ENCODE results near the gene MTR. TPM values are rescaled to one million over a fixed set of nuclear protein-coding genes. Genes with fewer than 3 reads are reported as not detected.

The MTR gene
- total RNA-seq, 1 experiment from 2014 or later = 35.5 TPM

DNA sequence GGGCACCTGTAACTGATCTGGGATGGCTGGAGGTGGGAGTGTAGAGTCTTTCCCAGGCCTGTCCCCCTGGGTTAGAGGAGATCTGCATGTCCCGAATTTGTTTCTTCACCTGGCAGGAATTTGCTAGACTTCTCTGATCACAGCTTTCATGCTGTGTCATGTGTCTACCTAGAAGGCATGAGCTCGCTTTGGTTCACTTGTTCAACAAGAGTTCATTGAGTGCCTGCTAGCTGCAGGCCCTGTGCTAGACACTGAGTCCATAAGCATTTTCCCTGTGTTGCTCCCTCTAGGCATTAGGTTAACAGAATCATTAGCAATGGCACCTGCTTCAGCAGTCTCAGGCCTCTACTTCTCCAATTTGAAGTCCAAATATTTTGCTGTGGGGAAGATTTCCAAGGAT lies 101.6 kb downstream of the MTR start:
- Histone ChIP-seq H2BK120ac (ENCODE audit: low read depth, low read length, poor library complexity, severe bottlenecking) (no peak overlapping the region), H3K56ac (ENCODE audit: insufficient read length, low read depth, low read length) (no peak overlapping the region), H3K27ac (ENCODE audit: insufficient read length, low read depth, low read length) (no peak overlapping the region), H3K4ac (ENCODE audit: low read depth, low read length) (no peak overlapping the region), H3K79me1 (ENCODE audit: insufficient read depth, low read depth, low read length, poor library complexity, severe bottlenecking) (no peaks in the 10 kb centered on the region), H2AK5ac (ENCODE audit: insufficient read length, low read length) (no peak overlapping the region), H3K9me3 (ENCODE audit: control insufficient read depth, low read depth, low read length) (no peaks in the 10 kb centered on the region), H4K5ac (ENCODE audit: insufficient read length, low read depth, low read length) (no peak overlapping the region), H3K79me2 (ENCODE audit: insufficient read depth, low read length) (no peaks in the 10 kb centered on the region), H4K91ac (ENCODE audit: insufficient read length, low read depth, low read length) (no peak overlapping the region), H2BK15ac (ENCODE audit: low read depth, low read length) (no peak overlapping the region), H3K4me1 (ENCODE audit: insufficient read depth, low read length) (no peaks in the 10 kb centered on the region), H3K14ac (ENCODE audit: insufficient read depth, low read length) (no peak overlapping the region), H3K23ac (ENCODE audit: insufficient read length, low read depth, low read length) (no peak overlapping the region), H2BK20ac (ENCODE audit: low read depth, low read length, poor library complexity, severe bottlenecking) (no peak overlapping the region), H3K9ac (ENCODE audit: extremely low read depth, insufficient read length, low read length) (no peak overlapping the region), H3K18ac (ENCODE audit: insufficient read length, low read depth, low read length) (no peak overlapping the region), H4K8ac (replicated peaks; ENCODE audit: insufficient read length, low read depth, low read length) (no peak overlapping the region), H3K4me2 (ENCODE audit: insufficient read depth, insufficient read length, low read length) (no peak overlapping the region), H3K23me2 (ENCODE audit: insufficient read length, low read depth, low read length, poor library complexity, severe bottlenecking) (no peaks in the 10 kb centered on the region), H3K27me3 (ENCODE audit: insufficient read depth, low read length) (no peaks in the 10 kb centered on the region), H2BK12ac (ENCODE audit: insufficient read length, low read depth, low read length) (no peak overlapping the region), H2AFZ (ENCODE audit: low read length) (no peak overlapping the region), H2BK5ac (ENCODE audit: insufficient read length, low read length) (no peak overlapping the region), H3T11ph (ENCODE audit: low read length) (no peak overlapping the region), H4K20me1 (ENCODE audit: control insufficient read depth, insufficient read depth, insufficient read length) (no peaks in the 10 kb centered on the region)
- no CpG with 5 or more reads among the region's 2 CpGs for WGBS (ENCODE audit: extremely low coverage, insufficient read length, low lambda C conversion rate)
- H3K9me3 Mint-ChIP-seq = no peaks in the 10 kb centered on the region; a peak in 1 of 5 replicates
- H3K27me3 Mint-ChIP-seq (ENCODE audit: low read depth) = no peaks in the 10 kb centered on the region
- no peak for DNase-seq
- TF ChIP-seq, protein P1, sequence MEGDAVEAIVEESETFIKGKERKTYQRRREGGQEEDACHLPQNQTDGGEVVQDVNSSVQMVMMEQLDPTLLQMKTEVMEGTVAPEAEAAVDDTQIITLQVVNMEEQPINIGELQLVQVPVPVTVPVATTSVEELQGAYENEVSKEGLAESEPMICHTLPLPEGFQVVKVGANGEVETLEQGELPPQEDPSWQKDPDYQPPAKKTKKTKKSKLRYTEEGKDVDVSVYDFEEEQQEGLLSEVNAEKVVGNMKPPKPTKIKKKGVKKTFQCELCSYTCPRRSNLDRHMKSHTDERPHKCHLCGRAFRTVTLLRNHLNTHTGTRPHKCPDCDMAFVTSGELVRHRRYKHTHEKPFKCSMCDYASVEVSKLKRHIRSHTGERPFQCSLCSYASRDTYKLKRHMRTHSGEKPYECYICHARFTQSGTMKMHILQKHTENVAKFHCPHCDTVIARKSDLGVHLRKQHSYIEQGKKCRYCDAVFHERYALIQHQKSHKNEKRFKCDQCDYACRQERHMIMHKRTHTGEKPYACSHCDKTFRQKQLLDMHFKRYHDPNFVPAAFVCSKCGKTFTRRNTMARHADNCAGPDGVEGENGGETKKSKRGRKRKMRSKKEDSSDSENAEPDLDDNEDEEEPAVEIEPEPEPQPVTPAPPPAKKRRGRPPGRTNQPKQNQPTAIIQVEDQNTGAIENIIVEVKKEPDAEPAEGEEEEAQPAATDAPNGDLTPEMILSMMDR (conservative IDR thresholded peaks at IDR 0.05) = no peak
- peaks cover 20 to 56% (median 52%) of the 10 kb centered on the region in 3 experiments; a peak in 6 of 7 replicates for H3K36me3 Mint-ChIP-seq (ENCODE audit: insufficient read depth in 1 of 3, low read depth in 3 of 3)
- H3K4me1 Mint-ChIP-seq = no peaks in the 10 kb centered on the region
- no peak overlapping the region for H3K4me3 Mint-ChIP-seq
- H3K27ac Mint-ChIP-seq = 0 out of 7 replicates have a peak overlapping the region, but pooled peaks of 1 of the 3 experiments have one; percentile 24
